Measurements from ENCODE around the gene FIGN. TPM values are rescaled to one million over a fixed set of nuclear protein-coding genes. Genes with fewer than 3 reads are reported as not detected.
A peak's percentile ranks its signal among the peaks of the same experiment; 100 is the strongest.

FIGN gene
- total and polyA plus RNA-seq, 8 donors: 1.5 to 8.5 (median 4.6) TPM

DNA sequence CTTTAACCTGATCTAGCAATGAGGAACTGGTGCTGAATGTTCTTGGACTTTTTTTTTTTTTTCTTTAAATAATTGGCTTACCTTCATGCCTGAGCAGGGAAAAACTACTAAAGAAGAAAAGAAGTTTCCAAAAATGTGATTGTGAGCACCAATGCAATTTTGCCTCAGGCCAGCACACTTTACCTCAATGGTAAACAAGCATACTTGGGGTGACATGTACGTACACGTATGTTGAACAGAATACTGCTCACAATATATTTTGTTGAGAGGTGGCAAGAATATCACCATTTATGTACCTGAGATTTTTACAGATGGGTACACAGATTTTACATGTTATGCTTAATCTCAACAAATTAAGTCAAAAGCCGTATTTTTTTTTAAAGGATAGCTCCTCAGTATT is 144.3 kb downstream of the FIGN start:
- H3K4me3 ChIP-seq: no peak overlapping the region
- DNase-seq (no peak), FAIRE-seq (no peak), ATAC-seq (no peak)
- intact Hi-C loops (cut with DNase I): no loop called here
- no peaks in the 10 kb centered on the region for H3K9me3 ChIP-seq
- WGBS, 2 donors: 87 to 93% methylated on average over 3 of the region's 3 CpGs
- TF ChIP-seq, protein P1, sequence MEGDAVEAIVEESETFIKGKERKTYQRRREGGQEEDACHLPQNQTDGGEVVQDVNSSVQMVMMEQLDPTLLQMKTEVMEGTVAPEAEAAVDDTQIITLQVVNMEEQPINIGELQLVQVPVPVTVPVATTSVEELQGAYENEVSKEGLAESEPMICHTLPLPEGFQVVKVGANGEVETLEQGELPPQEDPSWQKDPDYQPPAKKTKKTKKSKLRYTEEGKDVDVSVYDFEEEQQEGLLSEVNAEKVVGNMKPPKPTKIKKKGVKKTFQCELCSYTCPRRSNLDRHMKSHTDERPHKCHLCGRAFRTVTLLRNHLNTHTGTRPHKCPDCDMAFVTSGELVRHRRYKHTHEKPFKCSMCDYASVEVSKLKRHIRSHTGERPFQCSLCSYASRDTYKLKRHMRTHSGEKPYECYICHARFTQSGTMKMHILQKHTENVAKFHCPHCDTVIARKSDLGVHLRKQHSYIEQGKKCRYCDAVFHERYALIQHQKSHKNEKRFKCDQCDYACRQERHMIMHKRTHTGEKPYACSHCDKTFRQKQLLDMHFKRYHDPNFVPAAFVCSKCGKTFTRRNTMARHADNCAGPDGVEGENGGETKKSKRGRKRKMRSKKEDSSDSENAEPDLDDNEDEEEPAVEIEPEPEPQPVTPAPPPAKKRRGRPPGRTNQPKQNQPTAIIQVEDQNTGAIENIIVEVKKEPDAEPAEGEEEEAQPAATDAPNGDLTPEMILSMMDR (IDR thresholded peaks at IDR 0.05): no peak
- no peak overlapping the region for H3K27ac ChIP-seq
- peaks cover 0 to 4% (median 0%) of the 10 kb centered on the region in 3 donors for H3K4me1 ChIP-seq
- no peaks in the 10 kb centered on the region for H3K36me3 ChIP-seq
- no peaks in the 10 kb centered on the region for H3K27me3 ChIP-seq

- Histone ChIP-seq H3K27ac (no peak overlapping the region), H3K36me3 (no peaks in the 10 kb centered on the region), H3K4me1 (no peaks in the 10 kb centered on the region), H3K4me3 (no peak overlapping the region), H3K9me3 (no peaks in the 10 kb centered on the region), H3K27me3 (no peaks in the 10 kb centered on the region)
- WGBS, 2 donors: 83 to 85% methylated on average over 1 of the region's 1 CpG
- no peak for ATAC-seq
- no peak for FAIRE-seq
- TF ChIP-seq, protein P1 (IDR thresholded peaks at IDR 0.05): no peak
- intact Hi-C loops (cut with DNase I): no loop called here
- DNase-seq: no peak
Observed at GRCh38 chr2:163580757-163581156, 155.1 kb downstream of the FIGN start.

DNA sequence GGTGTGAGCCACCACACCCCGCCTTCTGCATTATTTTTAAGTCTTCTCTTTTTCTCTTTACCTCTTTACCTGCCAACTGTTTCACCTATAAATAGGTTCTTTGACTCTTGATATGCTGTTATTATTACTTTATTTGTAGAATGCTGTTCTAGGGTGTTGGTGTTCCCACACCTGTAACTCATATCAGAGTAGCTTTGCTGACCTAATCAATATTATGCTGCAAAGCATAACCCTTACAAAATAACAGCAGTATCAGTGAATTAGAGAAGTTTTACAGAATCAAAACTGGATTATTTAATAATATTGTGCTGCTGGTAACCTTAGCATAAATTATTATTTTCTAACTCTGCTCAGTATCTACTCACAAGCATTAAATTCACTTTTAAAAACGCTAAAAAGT is 161.5 kb downstream of the FIGN start:
- no peak for FAIRE-seq
- TF ChIP-seq, protein P1 (IDR thresholded peaks at IDR 0.05): no peak
- Histone ChIP-seq H3K9me3 (no peaks in the 10 kb centered on the region), H3K36me3 (no peaks in the 10 kb centered on the region), H3K27me3 (no peaks in the 10 kb centered on the region), H3K4me3 (no peak overlapping the region), H3K4me1 (peaks cover 0 to 22% (median 17%) of the 10 kb centered on the region in 3 donors), H3K27ac (no peak overlapping the region)
- ATAC-seq: no peak
- no peak for DNase-seq
- intact Hi-C loops (cut with DNase I): no loop called here
- 86 to 91% methylated on average over 2 of the region's 2 CpGs for WGBS, 2 donors

DNA sequence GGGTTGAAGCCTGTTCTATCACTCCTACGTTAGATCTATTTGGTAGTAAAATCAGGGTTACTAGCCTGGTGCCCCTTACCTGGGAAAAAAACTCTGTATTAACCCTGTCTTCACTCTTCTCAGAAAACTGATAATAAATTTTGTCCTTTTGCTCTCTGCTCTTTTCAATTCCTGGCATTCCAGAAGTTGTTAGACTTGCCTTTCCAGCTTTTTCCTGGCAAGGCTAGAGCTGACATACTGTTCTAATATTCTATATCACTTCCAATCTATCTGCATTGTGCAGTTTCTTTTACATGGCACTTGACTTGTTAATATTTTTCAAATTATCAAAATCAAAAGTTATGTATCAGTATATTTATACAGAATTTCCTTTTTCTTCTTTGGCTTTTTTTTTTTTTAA is 162.2 kb downstream of the FIGN start:
- WGBS, 2 donors: 24 to 31% methylated on average over 1 of the region's 1 CpG
- Histone ChIP-seq H3K4me3 (no peak overlapping the region), H3K27ac (no peak overlapping the region), H3K36me3 (no peaks in the 10 kb centered on the region), H3K27me3 (no peaks in the 10 kb centered on the region), H3K4me1 (peaks cover 0 to 22% (median 17%) of the 10 kb centered on the region in 3 donors), H3K9me3 (no peaks in the 10 kb centered on the region)
- FAIRE-seq: no peak
- peak in 1 of 6 donors; percentile 17 for DNase-seq
- intact Hi-C loops (cut with DNase I): no loop called here
- ATAC-seq: peak in 3 of 4 donors; percentile 34 to 63 (median 37)
- TF ChIP-seq, protein P1 (IDR thresholded peaks at IDR 0.05): no peak

DNA sequence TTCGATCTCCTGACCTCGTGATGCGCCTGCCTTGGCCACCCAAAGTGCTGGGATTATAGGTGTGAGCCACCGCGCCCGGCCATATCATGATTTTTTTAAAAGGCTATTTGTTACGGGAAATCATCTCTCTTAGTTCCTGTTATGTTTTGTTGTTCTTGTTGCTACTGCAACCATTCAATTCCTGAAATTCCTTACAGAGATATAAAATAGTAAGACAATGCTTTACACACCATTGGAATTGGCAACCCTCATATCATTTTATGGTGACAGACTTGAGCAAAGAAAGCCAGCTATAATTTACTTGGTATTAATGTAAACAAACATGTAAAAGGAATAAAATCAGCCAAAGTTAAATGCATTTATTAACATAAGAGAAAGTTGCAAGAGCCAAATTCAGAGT is 163.0 kb downstream of the FIGN start:
- FAIRE-seq (no peak), ATAC-seq (no peak), DNase-seq (no peak)
- no peak overlapping the region for H3K4me3 ChIP-seq
- TF ChIP-seq, protein P1 (IDR thresholded peaks at IDR 0.05): no peak
- H3K9me3 ChIP-seq: no peaks in the 10 kb centered on the region
- no peaks in the 10 kb centered on the region for H3K27me3 ChIP-seq
- intact Hi-C loops (cut with DNase I): no loop called here
- WGBS, 2 donors: 90 to 95% methylated on average over 7 of the region's 7 CpGs
- no peaks in the 10 kb centered on the region for H3K36me3 ChIP-seq
- peaks cover 0 to 22% (median 17%) of the 10 kb centered on the region in 3 donors for H3K4me1 ChIP-seq
- no peak overlapping the region for H3K27ac ChIP-seq

Data from pancreas (tissue), 10 donors.